ENCODE measurements around the gene HINT2.

The HINT2 gene

GRCh38 chr9:35811381-35812024 lies 3.3 kb downstream of the HINT2 start:
- DNase-seq = no peak

- DNase-seq = no peak
These were observed 4.7 kb downstream of the HINT2 start for GRCh38 chr9:35810122-35810521.

GRCh38 chr9:35808433-35808832 lies 6.4 kb downstream of the HINT2 start:
- no peak for DNase-seq

- DNase-seq = no peak
These were observed 8.7 kb downstream of the HINT2 start for GRCh38 chr9:35806101-35806500.

GRCh38 chr9:35801328-35802128 lies 13.3 kb downstream of the HINT2 start:
- DNase-seq = no peak

GRCh38 chr9:35800530-35800929 lies 14.3 kb downstream of the HINT2 start:
- no peak for DNase-seq

- DNase-seq = no peak
These were observed 16.0 kb downstream of the HINT2 start for GRCh38 chr9:35798658-35799374.

GRCh38 chr9:35797311-35798109 lies 17.3 kb downstream of the HINT2 start:
- DNase-seq = no peak

GRCh38 chr9:35795695-35796094 lies 19.1 kb downstream of the HINT2 start:
- no peak for DNase-seq

- DNase-seq = no peak
These were observed 21.4 kb downstream of the HINT2 start for GRCh38 chr9:35793461-35793860.

- DNase-seq = no peak
These were observed 22.0 kb downstream of the HINT2 start for GRCh38 chr9:35792826-35793225.

GRCh38 chr9:35792024-35792813 lies 22.6 kb downstream of the HINT2 start:
- no peak for DNase-seq

- no peak for DNase-seq
These were observed 23.4 kb downstream of the HINT2 start, which contains the start of gene NPR2 for GRCh38 chr9:35791297-35791921. NPR2 (plus strand) TSS chr9:35791591; CDS start chr9:35792409, 818 bp downstream.

GRCh38 chr9:35790385-35791296 lies 24.2 kb downstream of the HINT2 start:
- peak; percentile 91 for DNase-seq

GRCh38 chr9:35790025-35790384 lies 24.8 kb downstream of the HINT2 start:
- no peak for DNase-seq

GRCh38 chr9:35789541-35789940 lies 25.3 kb downstream of the HINT2 start:
- DNase-seq = no peak

GRCh38 chr9:35783418-35783817 lies 31.4 kb downstream of the HINT2 start:
- DNase-seq = no peak

- DNase-seq = no peak
These were observed 33.8 kb downstream of the HINT2 start for GRCh38 chr9:35781066-35781465.

- no peak for DNase-seq
These were observed 36.3 kb downstream of the HINT2 start for GRCh38 chr9:35778496-35778895.

GRCh38 chr9:35776018-35776417 lies 38.8 kb downstream of the HINT2 start:
- DNase-seq = no peak

All from 8988T (cell line).